Activated CD8-positive, alpha-beta T cell treated with anti-CD3 and anti-CD28 coated beads, Interleukin-2, amount 10 ng/mL, durations not matched to agents 7 days and 5 days (primary cell): Measurements from ENCODE around the gene FOXC1. TPM values are rescaled to one million over a fixed set of nuclear protein-coding genes. Genes with fewer than 3 reads are reported as not detected.

Experiments
- ATAC-seq: fragments of 150-1000 bp; cut with Tn5 transposase; one replicate; pipeline ENCODE4 v1.10.0; 2021; ENCODE audit warnings: moderate library complexity
- CTCF ChIA-PET: fragments of 350-600 bp; sonication (Branson Sonifier 250); formaldehyde crosslinking; loops from one replicate; lab custom pipeline; 2021; ENCODE audit warnings: antibody characterized with exemption; lab: Charles Lee
- POLR2A ChIA-PET: fragments of 350-600 bp; sonication (Branson Sonifier 250); formaldehyde crosslinking; loops from one replicate; lab custom pipeline; 2021; ENCODE audit warnings: antibody characterized with exemption; lab: Charles Lee
- DNase-seq: peaks from one replicate; pipeline ENCODE4 v3.0.0-alpha.2; 2020
- H3K27ac Mint-ChIP-seq: one replicate; pipeline ENCODE4 v1.8.0; 2021; ENCODE audit warnings: mild to moderate bottlenecking, mixed read lengths
- H3K27me3 Mint-ChIP-seq: one replicate; pipeline ENCODE4 v1.8.0; 2021; ENCODE audit warnings: low read depth, mixed read lengths
- H3K36me3 Mint-ChIP-seq: one replicate; pipeline ENCODE4 v1.8.0; 2021; ENCODE audit warnings: low read depth, mixed read lengths
- H3K4me1 Mint-ChIP-seq: one replicate; pipeline ENCODE4 v1.8.0; 2021; ENCODE audit warnings: low read depth, mixed read lengths
- H3K4me3 Mint-ChIP-seq: one replicate; pipeline ENCODE4 v1.8.0; 2021; ENCODE audit warnings: mild to moderate bottlenecking, mixed read lengths
- H3K9me3 Mint-ChIP-seq: one replicate; pipeline ENCODE4 v1.8.0; 2022; ENCODE audit warnings: mixed read lengths; ENCODE audit not compliant: insufficient read depth
- total RNA-seq, 2 experiments: library from RNA; stranded (reverse); gene quantifications; one replicate each; pipeline ENCODE4 v1.2.3, GENCODE V29; 2021

FOXC1 gene
- total RNA-seq, 2 experiments from 2014 or later: not detected

DNA sequence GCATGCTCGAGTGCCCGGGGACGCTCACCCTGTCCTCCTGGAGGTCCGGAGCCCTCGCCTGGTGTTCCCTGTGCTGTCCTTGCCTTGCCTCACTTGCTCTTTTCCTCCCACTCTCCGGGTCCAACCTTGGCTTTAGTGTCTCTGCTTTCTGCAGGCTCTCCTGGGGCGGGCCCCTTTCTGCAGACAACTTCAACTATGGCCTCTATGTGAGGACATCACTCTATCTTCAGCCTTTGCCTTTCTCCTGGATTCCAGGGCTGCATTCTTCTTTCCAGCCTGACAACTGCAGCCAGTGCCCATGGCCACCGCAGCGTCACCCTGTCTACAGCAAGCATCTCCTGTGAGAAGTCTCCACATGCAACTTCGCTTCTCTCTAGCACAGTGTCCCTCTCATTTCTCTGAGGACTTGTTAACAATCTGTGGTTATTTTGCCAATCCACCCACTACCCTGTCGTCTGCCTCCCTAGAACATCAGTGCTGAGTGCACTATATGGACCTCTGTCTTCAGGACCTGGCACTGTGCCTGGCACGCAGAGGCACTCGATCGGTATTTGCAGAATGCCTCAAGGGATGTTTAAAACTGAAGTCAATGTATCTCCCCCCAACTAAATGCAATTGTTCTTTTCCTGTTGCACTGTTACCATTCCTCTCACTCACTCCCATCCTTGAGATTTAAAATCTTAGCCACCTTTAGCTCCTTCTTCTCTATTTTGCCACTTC, 35.9 kb downstream of the FOXC1 start:
- DNase-seq: no peak
- CTCF ChIA-PET: no interaction called here
- POLR2A ChIA-PET: no interaction called here
- no peak overlapping the region for H3K27ac Mint-ChIP-seq
- H3K4me3 Mint-ChIP-seq: no peak overlapping the region
- H3K27me3 Mint-ChIP-seq: no peaks in the 10 kb centered on the region
- H3K9me3 Mint-ChIP-seq: no peaks in the 10 kb centered on the region
- H3K4me1 Mint-ChIP-seq: no peaks in the 10 kb centered on the region
- H3K36me3 Mint-ChIP-seq: no peaks in the 10 kb centered on the region
- ATAC-seq: no peak

- POLR2A ChIA-PET: no interaction called here
- CTCF ChIA-PET: interaction anchor here (0.7 kb wide), 1 partner anchor 37 kb away, joined by 3 read pairs; no protein-coding TSS in a partner anchor
- no peak for ATAC-seq
- Mint-ChIP-seq H3K9me3 (no peaks in the 10 kb centered on the region), H3K27ac (no peak overlapping the region), H3K4me3 (no peak overlapping the region), H3K36me3 (no peaks in the 10 kb centered on the region), H3K4me1 (no peaks in the 10 kb centered on the region), H3K27me3 (no peaks in the 10 kb centered on the region)
- DNase-seq: no peak
Observed at GRCh38 chr6:1651362-1651761, 41.6 kb downstream of the FOXC1 start.

- POLR2A ChIA-PET: no interaction called here
- DNase-seq (no peak), ATAC-seq (no peak)
- no peak overlapping the region for H3K4me3 Mint-ChIP-seq
- H3K9me3 Mint-ChIP-seq: no peaks in the 10 kb centered on the region
- CTCF ChIA-PET: interaction anchor here (0.9 kb wide), 1 partner anchor 56 kb away, joined by 3 read pairs; no protein-coding TSS in a partner anchor
- no peak overlapping the region for H3K27ac Mint-ChIP-seq
- no peaks in the 10 kb centered on the region for H3K27me3 Mint-ChIP-seq
- no peaks in the 10 kb centered on the region for H3K4me1 Mint-ChIP-seq
- no peaks in the 10 kb centered on the region for H3K36me3 Mint-ChIP-seq
Observed at GRCh38 chr6:1652842-1653241, 43.1 kb downstream of the FOXC1 start.

- Mint-ChIP-seq H3K27ac (no peak overlapping the region), H3K9me3 (no peaks in the 10 kb centered on the region), H3K36me3 (no peaks in the 10 kb centered on the region), H3K27me3 (no peaks in the 10 kb centered on the region), H3K4me3 (no peak overlapping the region), H3K4me1 (no peaks in the 10 kb centered on the region)
- POLR2A ChIA-PET: no interaction called here
- CTCF ChIA-PET: no interaction called here
- DNase-seq: no peak
- ATAC-seq: no peak
Observed at GRCh38 chr6:1654054-1654453, 44.3 kb downstream of the FOXC1 start.

GRCh38 chr6:1657116-1657770, 47.5 kb downstream of the FOXC1 start:
- POLR2A ChIA-PET: no interaction called here

GRCh38 chr6:1657771-1658165, 48.1 kb downstream of the FOXC1 start:
- CTCF ChIA-PET: no interaction called here

More at GRCh38 chr6:1657116-1657770, 47.5 kb downstream of the FOXC1 start:
- H3K36me3 Mint-ChIP-seq: no peaks in the 10 kb centered on the region
- DNase-seq (no peak), ATAC-seq (no peak)
- no peak overlapping the region for H3K4me3 Mint-ChIP-seq
- no peaks in the 10 kb centered on the region for H3K9me3 Mint-ChIP-seq
- H3K27me3 Mint-ChIP-seq: no peaks in the 10 kb centered on the region
- H3K4me1 Mint-ChIP-seq: peaks cover 7% of the 10 kb centered on the region
- no peak overlapping the region for H3K27ac Mint-ChIP-seq
- CTCF ChIA-PET: no interaction called here

GRCh38 chr6:1658212-1659005, 48.7 kb downstream of the FOXC1 start:
- Mint-ChIP-seq H3K4me1 (peaks cover 7% of the 10 kb centered on the region), H3K27ac (no peak overlapping the region), H3K27me3 (no peaks in the 10 kb centered on the region), H3K4me3 (no peak overlapping the region), H3K9me3 (no peaks in the 10 kb centered on the region), H3K36me3 (no peaks in the 10 kb centered on the region)
- POLR2A ChIA-PET: no interaction called here
- DNase-seq (no peak), ATAC-seq (no peak)
- CTCF ChIA-PET: no interaction called here

More at GRCh38 chr6:1657771-1658165, 48.1 kb downstream of the FOXC1 start:
- Mint-ChIP-seq H3K4me1 (peaks cover 7% of the 10 kb centered on the region), H3K9me3 (no peaks in the 10 kb centered on the region), H3K36me3 (no peaks in the 10 kb centered on the region), H3K4me3 (no peak overlapping the region), H3K27ac (no peak overlapping the region), H3K27me3 (no peaks in the 10 kb centered on the region)
- POLR2A ChIA-PET: no interaction called here
- DNase-seq (no peak), ATAC-seq (no peak)

DNA sequence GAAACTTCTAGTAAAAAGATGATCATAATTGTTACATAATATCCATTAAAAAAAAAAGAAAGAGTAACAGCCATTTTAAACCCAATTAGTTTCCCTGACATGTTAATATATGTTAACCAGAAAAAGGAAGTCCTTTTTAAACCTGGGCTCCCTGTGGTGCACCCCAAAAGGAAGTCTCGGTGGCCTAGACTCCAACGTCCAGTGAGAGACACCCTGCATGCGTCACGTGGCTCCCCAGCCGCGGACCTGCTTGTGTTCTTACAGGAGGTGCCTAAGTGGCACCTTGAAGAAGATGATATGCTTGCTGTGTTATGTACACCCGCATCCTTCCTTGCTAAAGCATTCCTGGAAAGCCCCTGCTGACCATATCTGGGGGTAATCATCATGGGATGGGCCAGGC, 50.1 kb downstream of the FOXC1 start:
- no peaks in the 10 kb centered on the region for H3K9me3 Mint-ChIP-seq
- CTCF ChIA-PET: no interaction called here

GRCh38 chr6:1662534-1662933, 52.8 kb downstream of the FOXC1 start:
- Mint-ChIP-seq H3K4me3 (no peak overlapping the region), H3K27me3 (no peaks in the 10 kb centered on the region), H3K36me3 (no peaks in the 10 kb centered on the region), H3K9me3 (no peaks in the 10 kb centered on the region), H3K27ac (no peak overlapping the region), H3K4me1 (peaks cover 13% of the 10 kb centered on the region)
- ChIA-PET POLR2A (no interaction called here), CTCF (no interaction called here)
- ATAC-seq: no peak
- no peak for DNase-seq

More for the DNA sequence above, 50.1 kb downstream of the FOXC1 start:
- no peak overlapping the region for H3K4me3 Mint-ChIP-seq
- H3K36me3 Mint-ChIP-seq: no peaks in the 10 kb centered on the region
- POLR2A ChIA-PET: no interaction called here
- peaks cover 7% of the 10 kb centered on the region for H3K4me1 Mint-ChIP-seq
- DNase-seq (no peak), ATAC-seq (no peak)
- H3K27me3 Mint-ChIP-seq: no peaks in the 10 kb centered on the region
- no peak overlapping the region for H3K27ac Mint-ChIP-seq

Other genes starting within 250 kb of the FOXC1 start
- gene FOXF2, start 220.3 kb upstream of the FOXC1 start, total RNA-seq: not detected